Cardiac fibroblast (primary cell): ENCODE results near the gene CYP27B1.

Experiments
- DNase-seq, 2 donors: peaks; one replicate each; pipeline versions ENCODE4 v3.0.0 to v3.0.0-alpha.2; 2010; ENCODE audit warnings: low read depth in 2 of 2
- H3K4me3 ChIP-seq, 2 donors: replicated peaks in 1 of 2; 1 replicate in 1 of 2; 2 replicates in 1 of 2; pipeline ENCODE4 v1.5.1; 2011; ENCODE audit warnings: low read depth in 2 of 2, low read length in 2 of 2, mild to moderate bottlenecking in 2 of 2, moderate library complexity in 1 of 2
- CTCF ChIP-seq: IDR thresholded peaks from one replicate; pipeline ENCODE4 v1.5.1; 2011; ENCODE audit warnings: low read depth, mild to moderate bottlenecking, low read length, inconsistent platforms

CYP27B1 gene

DNA sequence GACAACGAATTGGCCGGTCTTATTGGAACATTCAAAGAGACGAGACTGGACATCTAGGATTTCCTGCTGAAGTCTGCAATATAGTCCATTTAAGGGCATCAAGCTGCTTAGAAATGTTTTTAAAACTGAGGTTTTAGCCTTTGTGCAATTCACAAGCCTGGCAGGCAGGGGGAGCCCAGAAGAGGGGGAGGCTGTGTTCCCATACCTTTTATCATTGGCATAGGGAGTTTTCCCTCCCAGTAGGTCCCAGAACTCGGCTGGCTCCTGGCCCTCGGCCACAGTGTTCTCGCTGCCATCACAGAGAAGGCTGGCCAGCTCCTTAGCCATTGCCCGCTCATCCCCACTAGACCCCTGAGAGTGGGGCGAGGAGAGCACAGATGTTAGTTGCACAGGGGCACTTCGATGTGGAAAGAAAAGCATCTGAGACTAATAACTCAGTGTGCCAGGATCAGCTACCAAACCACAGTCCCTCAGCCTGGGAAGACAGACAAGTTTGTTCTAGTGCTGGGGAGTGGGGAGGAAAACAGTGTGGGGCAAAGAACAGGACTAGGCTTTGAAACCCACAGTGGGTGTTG is 36.5 kb upstream of the CYP27B1 start:
- no peak overlapping the region for H3K4me3 ChIP-seq
- DNase-seq, result peak; percentile 63
- TF ChIP-seq CTCF, result peak; percentile 89

- no peak for DNase-seq
- no peak for TF ChIP-seq CTCF
- no peak overlapping the region for H3K4me3 ChIP-seq
Measured at GRCh38 chr12:57802607-57803006, 35.7 kb upstream of the CYP27B1 start.

DNA sequence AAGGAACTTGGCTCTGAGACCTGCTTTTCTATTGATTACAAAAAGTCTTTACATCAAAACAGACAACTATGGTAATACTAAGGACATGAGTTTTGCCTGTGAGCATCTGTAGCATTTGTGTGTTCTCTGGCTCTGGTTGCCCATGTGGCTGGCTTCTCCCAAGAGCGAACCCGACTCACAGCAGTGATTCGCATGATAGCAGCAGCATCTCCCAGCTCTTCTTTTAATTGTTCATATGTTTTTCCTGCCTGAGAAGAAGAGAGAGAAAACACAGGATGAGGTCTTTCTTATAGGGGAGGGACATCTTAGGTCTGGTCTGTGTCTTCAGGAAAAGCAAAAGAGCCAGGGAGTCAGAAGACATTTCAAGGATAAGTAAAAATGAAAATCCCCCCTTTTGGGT is 34.1 kb upstream of the CYP27B1 start:
- no peak for TF ChIP-seq CTCF
- DNase-seq, result no peak
- no peak overlapping the region for H3K4me3 ChIP-seq

- DNase-seq, result no peak
- TF ChIP-seq CTCF, result no peak
- H3K4me3 ChIP-seq, result no peak overlapping the region
Measured at GRCh38 chr12:57797933-57798332, 31.1 kb upstream of the CYP27B1 start.

GRCh38 chr12:57796996-57797395 is 30.1 kb upstream of the CYP27B1 start:
- no peak for DNase-seq
- no peak for TF ChIP-seq CTCF
- no peak overlapping the region for H3K4me3 ChIP-seq

DNA sequence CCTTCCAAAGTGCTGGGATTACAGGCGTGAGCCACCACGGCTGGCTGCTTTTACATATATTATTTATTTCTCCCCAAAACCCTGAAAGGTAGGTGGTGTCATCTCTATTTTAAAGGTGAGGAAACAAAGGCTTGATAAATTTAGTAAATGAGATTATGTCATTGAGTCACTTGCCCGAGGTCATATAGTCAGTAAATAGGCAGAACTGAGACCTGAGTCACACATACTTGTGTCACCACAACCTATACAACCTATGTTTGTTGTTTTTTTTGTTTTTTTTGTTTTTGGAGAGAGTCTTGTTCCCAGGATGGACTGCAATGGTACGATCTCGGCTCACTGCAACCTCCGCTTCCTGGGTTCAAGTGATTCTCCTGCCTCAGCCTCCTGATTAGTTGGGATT is 28.5 kb upstream of the CYP27B1 start:
- no peak for TF ChIP-seq CTCF
- DNase-seq, result peak in 1 of 2 donors; percentile 40
- H3K4me3 ChIP-seq, result no peak overlapping the region

DNA sequence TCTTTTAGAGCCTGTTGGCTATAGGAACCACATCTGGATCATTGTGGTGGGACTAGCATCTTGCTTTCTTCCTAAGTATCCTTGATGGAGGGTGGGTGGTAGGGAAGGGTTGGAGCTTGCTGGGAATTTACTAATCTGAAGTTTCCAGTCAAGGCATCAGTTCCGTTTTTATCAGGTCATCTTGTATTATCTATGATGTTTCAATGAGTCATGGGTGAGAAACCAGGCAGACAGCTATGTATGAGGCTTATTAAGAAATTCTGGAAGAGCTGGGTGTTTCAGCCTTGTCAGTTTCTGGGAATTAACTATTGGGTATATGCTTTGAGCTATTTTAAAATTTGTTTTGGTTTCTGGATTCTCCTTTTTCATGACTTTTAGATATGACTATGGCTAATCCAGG is 27.0 kb upstream of the CYP27B1 start:
- no peak overlapping the region for H3K4me3 ChIP-seq
- peak; percentile 78 to 86 for DNase-seq
- no peak for TF ChIP-seq CTCF
